GM06990 (cell line): Measurements from ENCODE around the gene DCUN1D1.
A peak's percentile ranks its signal among the peaks of the same experiment; 100 is the strongest.

Source experiments
- DNase-seq: peaks from one replicate; pipeline ENCODE4 v3.0.0-alpha.2; 2011; ENCODE audit not compliant: insufficient read length; ENCODE audit errors: extremely low read depth
- H3K27me3 ChIP-seq: replicated peaks from 2 replicates; pipeline ENCODE4 v1.6.0; 2011; ENCODE audit warnings: low read length; ENCODE audit not compliant: control insufficient read depth, insufficient read depth
- H3K36me3 ChIP-seq: 2 replicates; pipeline ENCODE4 v1.5.1; 2011; ENCODE audit warnings: low read length; ENCODE audit not compliant: control insufficient read depth, insufficient read depth
- H3K4me3 ChIP-seq: replicated peaks from 2 replicates; pipeline ENCODE4 v1.5.1; 2011; ENCODE audit warnings: low read depth, mild to moderate bottlenecking, control low read depth, low read length
- TF ChIP-seq, protein P1 (sequence below): IDR thresholded peaks from 2 replicates; pipeline ENCODE4 v1.5.1; 2011; ENCODE audit warnings: low read length, control low read depth, mild to moderate bottlenecking, inconsistent platforms; ENCODE audit not compliant: insufficient read depth, poor library complexity, severe bottlenecking

DCUN1D1 gene

GRCh38 chr3:182940266-182940808 lies 40.0 kb downstream of the DCUN1D1 start:
- Histone ChIP-seq H3K36me3 (no peaks in the 10 kb centered on the region), H3K27me3 (no peaks in the 10 kb centered on the region), H3K4me3 (no peak overlapping the region)
- TF ChIP-seq, protein P1, sequence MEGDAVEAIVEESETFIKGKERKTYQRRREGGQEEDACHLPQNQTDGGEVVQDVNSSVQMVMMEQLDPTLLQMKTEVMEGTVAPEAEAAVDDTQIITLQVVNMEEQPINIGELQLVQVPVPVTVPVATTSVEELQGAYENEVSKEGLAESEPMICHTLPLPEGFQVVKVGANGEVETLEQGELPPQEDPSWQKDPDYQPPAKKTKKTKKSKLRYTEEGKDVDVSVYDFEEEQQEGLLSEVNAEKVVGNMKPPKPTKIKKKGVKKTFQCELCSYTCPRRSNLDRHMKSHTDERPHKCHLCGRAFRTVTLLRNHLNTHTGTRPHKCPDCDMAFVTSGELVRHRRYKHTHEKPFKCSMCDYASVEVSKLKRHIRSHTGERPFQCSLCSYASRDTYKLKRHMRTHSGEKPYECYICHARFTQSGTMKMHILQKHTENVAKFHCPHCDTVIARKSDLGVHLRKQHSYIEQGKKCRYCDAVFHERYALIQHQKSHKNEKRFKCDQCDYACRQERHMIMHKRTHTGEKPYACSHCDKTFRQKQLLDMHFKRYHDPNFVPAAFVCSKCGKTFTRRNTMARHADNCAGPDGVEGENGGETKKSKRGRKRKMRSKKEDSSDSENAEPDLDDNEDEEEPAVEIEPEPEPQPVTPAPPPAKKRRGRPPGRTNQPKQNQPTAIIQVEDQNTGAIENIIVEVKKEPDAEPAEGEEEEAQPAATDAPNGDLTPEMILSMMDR = no peak
- no peak for DNase-seq

- H3K27me3 ChIP-seq = no peaks in the 10 kb centered on the region
- no peak overlapping the region for H3K4me3 ChIP-seq
- H3K36me3 ChIP-seq = no peaks in the 10 kb centered on the region
- peak; percentile 17 for DNase-seq
- TF ChIP-seq, protein P1 = no peak
These were observed 42.9 kb downstream of the DCUN1D1 start for GRCh38 chr3:182937293-182938051.

- no peaks in the 10 kb centered on the region for H3K36me3 ChIP-seq
- TF ChIP-seq, protein P1 = no peak
- no peak overlapping the region for H3K4me3 ChIP-seq
- H3K27me3 ChIP-seq = no peaks in the 10 kb centered on the region
- no peak for DNase-seq
These were observed 43.4 kb downstream of the DCUN1D1 start for GRCh38 chr3:182936918-182937285.

GRCh38 chr3:182936239-182936917 lies 44.0 kb downstream of the DCUN1D1 start:
- DNase-seq = no peak
- Histone ChIP-seq H3K27me3 (no peaks in the 10 kb centered on the region), H3K4me3 (no peak overlapping the region), H3K36me3 (no peaks in the 10 kb centered on the region)
- TF ChIP-seq, protein P1 = no peak

GRCh38 chr3:182935803-182936202 lies 44.5 kb downstream of the DCUN1D1 start:
- H3K27me3 ChIP-seq = no peaks in the 10 kb centered on the region
- DNase-seq = no peak
- no peak overlapping the region for H3K4me3 ChIP-seq
- no peaks in the 10 kb centered on the region for H3K36me3 ChIP-seq
- TF ChIP-seq, protein P1 = no peak
